GM19455 (cell line): ENCODE data around the gene PCNX2.

Experiments used
- ATAC-seq: cut with Tn5 transposase; IDR thresholded peaks from one replicate; pipeline ENCODE4 v1.9.1; 2021; ENCODE audit not compliant: unreplicated experiment

The PCNX2 gene

DNA sequence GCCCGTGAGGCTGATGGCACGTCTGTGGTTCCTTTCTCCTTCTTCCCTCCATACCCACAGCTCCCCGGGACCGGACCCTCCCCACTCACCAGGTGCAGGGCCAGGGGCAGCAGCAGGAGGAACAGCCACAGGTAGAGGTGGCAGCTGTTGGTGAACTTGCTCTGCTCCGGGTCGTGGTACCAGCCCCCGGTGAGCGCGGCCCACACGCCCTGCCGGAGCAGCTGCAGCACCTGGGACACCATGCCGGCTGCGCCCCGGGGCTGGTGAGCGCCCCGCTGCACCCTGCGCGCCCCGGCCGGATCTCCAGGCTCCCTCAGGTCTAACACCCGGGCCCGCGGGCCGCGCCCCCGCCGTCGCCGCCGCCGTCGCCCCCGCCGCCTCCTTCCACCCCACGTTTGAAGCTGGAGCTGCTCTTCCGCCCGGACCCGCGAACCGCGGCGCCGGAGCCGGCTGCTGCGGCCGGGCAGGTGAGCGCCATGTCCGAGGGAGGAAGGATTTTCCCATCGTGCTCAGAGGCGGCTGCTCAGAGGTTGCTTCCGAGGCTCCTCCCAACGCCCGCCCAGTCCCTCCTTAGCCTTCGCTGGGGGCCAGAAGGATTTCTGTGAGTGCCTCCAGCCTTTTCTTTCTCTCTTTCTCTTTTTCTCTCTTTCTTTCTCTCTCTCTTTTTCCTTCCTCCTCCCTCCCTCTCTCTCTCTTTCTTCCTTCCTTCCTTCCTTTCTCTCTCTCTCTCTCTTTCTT lies at the start of gene PCNX2:
TSS of gene PCNX2 (minus strand) at position 489 of the 738 bp plus-strand sequence. CDS start at position 242, 247 bp downstream.
- peak; percentile 87 for ATAC-seq

- ATAC-seq = no peak
These were observed 47.7 kb upstream of the PCNX2 start for GRCh38 chr1:233343262-233343661.

- no peak for ATAC-seq
These were observed 46.6 kb upstream of the PCNX2 start for GRCh38 chr1:233342086-233342485.

- no peak for ATAC-seq
These were observed 45.5 kb upstream of the PCNX2 start for GRCh38 chr1:233340966-233341516.

DNA sequence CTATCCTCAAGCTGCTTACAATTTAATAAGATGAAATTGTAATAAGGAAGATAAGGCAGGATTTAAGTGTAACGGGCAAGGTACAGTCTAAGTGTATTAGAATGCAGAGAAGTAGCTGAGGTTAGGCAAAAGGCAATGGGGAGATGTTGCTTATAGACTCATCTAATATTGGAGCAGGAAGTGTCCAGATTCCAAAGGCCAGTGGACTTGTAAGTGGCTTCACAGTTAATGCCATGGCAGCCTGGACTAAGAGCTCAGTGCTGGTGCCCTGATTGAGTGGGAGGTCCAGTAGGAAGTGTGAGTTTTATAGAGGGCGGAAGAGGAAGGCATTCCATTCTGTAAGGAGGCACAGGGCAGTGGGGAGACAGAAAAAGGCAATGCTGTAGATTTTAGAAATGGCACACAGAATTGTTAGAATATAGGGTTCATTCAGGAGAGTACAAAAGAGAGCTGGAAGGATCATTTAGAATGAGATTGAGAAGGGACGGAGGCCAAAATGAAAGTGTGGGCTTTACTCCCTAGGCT lies 44.6 kb upstream of the PCNX2 start:
- no peak for ATAC-seq

- ATAC-seq = no peak
These were observed 42.6 kb upstream of the PCNX2 start for GRCh38 chr1:233338102-233338501.

DNA sequence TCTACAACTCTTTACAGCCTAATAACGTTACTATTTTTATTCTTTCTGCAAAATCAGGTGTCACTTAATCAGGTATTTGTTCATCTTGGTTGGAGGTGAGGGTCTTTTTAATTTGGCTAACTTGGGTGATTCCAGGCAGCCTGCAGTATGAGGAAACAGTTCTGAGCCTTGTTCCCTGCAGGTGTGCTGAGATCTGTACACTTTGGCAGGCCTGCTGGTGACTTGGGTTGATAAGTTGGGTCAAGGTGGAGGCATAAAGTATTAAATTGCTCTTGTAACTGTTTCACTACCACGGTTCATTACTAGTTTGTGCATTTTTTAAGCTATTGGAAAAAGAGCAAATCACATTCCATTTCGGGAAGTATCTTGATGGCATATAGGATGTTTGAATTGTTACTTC lies 42.0 kb upstream of the PCNX2 start:
- no peak for ATAC-seq

GRCh38 chr1:233336554-233337456 lies 41.3 kb upstream of the PCNX2 start:
- ATAC-seq = no peak

GRCh38 chr1:233334092-233334491 lies 38.6 kb upstream of the PCNX2 start:
- ATAC-seq = no peak

DNA sequence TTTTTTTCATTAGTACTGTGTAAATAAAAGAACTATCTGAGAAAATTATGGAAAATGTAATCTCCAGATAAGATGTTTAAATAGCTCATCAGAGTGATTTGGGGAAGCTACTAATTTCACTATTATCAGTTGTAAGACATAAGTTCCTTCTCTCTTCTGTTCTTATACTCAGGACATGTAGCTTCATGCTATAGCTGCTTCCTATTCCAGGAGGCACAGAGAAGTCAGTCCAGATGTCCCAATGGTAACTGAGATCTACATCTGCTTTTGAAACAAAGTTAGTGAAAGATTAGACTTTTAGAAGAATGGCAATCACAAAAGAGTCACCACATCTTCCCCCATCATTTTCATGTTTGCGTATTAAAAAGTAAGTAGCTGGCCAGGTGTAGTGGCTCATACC lies 37.6 kb upstream of the PCNX2 start:
- ATAC-seq = no peak

DNA sequence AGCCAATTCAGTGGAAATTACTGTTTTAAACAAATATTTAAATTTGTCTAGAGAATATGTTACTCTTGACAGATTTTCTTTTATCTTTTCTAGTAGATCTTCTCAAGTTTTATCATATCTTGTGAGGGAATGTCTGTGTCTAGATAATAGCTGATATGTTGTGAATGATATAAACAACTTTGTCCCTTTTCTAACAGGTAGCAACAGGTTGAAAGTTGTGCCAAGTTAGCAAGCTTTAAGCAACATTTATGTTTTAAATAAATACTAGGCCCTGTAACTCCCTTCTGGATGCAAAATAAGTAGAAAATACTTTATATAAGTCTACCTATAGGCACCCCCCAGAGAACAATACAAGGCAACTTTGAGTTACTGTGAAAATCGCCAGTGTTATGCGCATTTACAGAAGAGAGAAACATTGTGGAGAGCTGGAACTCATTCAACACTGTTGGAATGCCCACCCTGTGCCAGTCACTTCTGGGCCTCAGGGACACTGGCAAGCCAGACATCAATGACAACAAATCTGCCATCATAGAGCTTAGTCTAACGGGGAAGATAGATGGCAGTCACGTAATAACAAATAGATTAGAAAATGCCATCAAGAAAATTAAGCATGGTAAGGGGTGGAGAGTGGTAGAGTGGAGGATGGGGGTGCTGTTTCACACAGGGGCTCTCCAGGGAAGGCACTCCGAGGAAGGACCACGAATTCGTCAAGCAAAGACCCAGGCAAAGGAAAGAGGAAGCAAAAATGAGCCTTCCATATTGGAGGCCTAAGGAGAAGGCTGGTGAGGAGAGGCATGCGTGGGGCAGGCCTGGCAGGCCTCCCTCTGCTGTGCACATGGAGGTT lies 36.4 kb upstream of the PCNX2 start:
- ATAC-seq = no peak

GRCh38 chr1:233328142-233328921 lies 32.8 kb upstream of the PCNX2 start:
- ATAC-seq = peak; percentile 39

DNA sequence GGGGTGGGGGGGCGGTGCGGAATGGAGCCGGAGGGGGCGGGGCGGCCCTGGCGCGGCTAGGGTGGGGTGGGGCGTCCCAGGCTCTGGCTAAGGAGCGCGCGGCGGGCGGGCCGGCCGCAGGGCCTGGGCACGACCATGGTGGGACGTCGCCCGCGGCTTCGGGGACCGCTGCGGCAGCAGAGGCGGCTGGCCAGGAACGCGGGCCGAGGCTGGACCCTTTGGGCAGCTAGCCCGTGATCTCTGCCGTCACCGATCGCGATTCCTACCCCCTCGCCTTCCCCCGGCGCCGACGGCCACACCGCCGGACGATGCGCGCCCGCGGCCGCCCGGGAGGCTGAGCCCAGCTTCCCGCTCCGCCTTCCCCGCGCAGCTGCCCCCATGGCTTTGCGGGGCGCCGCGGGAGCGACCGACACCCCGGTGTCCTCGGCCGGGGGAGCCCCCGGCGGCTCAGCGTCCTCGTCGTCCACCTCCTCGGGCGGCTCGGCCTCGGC lies 32.2 kb upstream of the PCNX2 start, which contains the start of gene MAP3K21:
TSS of gene MAP3K21 (plus strand) at position 74 of the 491 bp plus-strand sequence. CDS start at position 379, 305 bp downstream.
- ATAC-seq = peak; percentile 61

DNA sequence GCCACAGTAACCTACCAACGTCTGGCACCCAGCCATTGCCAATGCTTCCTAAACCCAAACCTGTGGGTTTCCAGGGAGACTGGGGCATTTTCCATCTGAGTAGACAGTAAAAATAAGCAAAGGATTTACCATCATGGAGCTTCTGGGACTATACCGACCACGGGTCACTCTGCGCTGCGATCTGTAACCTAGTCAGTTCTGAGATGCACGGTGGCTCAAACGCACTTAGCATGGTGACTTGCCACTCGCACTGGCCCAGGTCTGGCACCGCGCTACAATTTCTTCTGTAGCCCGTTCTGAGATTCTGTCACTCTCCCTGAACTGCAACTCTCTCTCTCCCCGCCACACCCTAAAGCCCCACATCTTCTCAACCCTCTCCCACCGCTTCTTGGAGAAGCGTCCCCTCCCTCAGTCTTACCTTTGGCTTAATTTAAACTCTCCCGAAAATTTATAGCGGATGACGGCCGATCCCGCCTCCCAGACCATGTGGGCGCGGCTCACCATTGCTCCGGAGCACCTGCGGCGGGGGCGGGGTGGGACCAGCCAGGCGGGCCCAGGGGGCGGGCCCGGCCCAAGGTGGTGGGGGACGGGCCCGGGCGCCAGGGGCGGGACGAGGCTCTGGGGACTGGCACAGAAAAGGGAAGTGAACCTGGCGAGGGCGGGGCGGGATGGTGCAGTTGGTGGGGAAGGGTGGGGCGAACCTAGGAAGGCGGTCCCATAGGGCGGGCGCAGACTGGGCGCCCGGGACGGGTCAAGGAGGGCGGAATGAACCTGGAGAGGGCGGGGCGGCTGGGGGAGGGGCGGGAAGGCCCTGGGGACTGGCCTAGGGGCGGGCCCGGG lies 31.5 kb upstream of the PCNX2 start:
- ATAC-seq = peak; percentile 83

DNA sequence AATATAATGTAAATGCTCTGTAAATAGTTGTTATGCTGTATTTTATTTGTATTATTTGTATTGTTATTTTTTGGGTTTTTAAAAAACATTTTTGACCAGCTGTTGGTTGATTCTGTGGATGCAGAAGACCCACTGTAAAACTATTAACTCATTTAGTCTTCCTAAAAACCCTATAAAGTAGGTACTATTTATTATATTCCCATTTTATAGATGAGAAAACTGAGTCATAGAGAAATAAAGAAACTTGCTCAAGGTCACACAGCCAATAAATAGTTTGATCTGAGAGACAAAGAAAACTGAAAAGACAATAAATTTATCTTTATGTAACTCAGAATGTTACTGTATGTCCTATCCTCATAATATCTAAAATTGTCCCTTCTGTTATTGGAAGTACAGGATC lies 30.8 kb upstream of the PCNX2 start:
- ATAC-seq = no peak

DNA sequence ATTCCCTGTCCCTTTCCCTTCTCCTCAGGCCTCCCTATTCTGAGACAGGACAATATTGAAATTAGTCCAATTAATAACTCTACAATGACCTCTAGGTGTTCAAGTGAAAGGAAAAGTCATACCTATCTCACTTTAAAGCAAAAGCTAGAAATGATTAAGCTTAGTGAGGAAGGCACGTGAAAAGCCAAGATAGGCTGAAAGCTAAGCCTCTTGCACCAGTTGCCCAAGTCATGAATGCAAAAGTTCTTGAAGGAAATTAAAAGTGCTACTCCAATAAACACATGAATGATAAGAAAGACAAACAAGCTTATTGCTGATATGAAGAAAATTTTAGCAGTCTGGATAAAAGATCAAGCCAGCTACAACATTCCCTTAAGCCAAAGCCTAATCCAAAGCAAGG lies 28.2 kb upstream of the PCNX2 start:
- no peak for ATAC-seq

DNA sequence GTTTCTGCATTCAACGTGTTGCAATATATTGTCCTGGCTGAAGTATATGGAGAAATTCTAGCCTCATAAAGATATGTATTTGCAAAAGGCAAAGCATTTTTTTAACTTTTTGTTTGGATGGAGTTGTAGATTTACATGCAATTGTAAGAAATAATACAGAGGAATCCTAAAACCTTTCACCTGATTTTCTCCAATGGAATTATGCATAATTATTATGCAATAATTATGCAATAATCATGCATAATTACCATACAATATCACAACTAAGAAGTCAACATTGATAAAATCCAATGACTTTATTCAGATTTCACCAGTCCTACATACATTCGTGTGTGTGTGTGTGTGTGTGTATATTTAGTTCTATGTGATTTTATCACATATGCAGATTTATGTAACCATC lies 24.5 kb upstream of the PCNX2 start:
- ATAC-seq = no peak

- no peak for ATAC-seq
These were observed 23.7 kb upstream of the PCNX2 start for GRCh38 chr1:233319272-233319671.

GRCh38 chr1:233316473-233316872 lies 20.9 kb upstream of the PCNX2 start:
- ATAC-seq = no peak
